T-helper 17 cell (primary cell): ENCODE data around the gene LRRC9. TPM values are rescaled to one million over a fixed set of nuclear protein-coding genes. Genes with fewer than 3 reads are reported as not detected.
A peak's percentile ranks its signal among the peaks of the same experiment; 100 is the strongest.
"Not testable (repeated sequence)": the region's sequence is repeated elsewhere in the genome, so short reads cannot be mapped to it uniquely, and the experiment has no call there.

Experiments
- ATAC-seq: fragments of 150-1000 bp; cut with Tn5 transposase; 2 replicates; pipeline ENCODE4 v1.10.0; 2021; ENCODE audit warnings: mild to moderate bottlenecking, moderate library complexity
- DNase-seq, 3 donors: peaks; one replicate each; pipeline versions ENCODE4 v3.0.0 to v3.0.0-alpha.2; 2020 to 2021
- H3K9me3 ChIP-seq: one replicate; pipeline ENCODE4 v1.7.0; 2013; ENCODE audit warnings: low read length, mild to moderate bottlenecking; ENCODE audit not compliant: control insufficient read depth, poor library complexity, severe bottlenecking
- H3K27ac Mint-ChIP-seq: one replicate; pipeline ENCODE4 v1.8.0; 2022; ENCODE audit warnings: mild to moderate bottlenecking, moderate library complexity, mixed read lengths
- H3K27me3 Mint-ChIP-seq: one replicate; pipeline ENCODE4 v1.8.0; 2022; ENCODE audit warnings: mixed read lengths
- H3K36me3 Mint-ChIP-seq: one replicate; pipeline ENCODE4 v1.8.0; 2022; ENCODE audit warnings: low read depth, mixed read lengths
- H3K4me1 Mint-ChIP-seq: one replicate; pipeline ENCODE4 v1.8.0; 2022; ENCODE audit warnings: mild to moderate bottlenecking, mixed read lengths
- H3K4me3 Mint-ChIP-seq: one replicate; pipeline ENCODE4 v1.8.0; 2022; ENCODE audit warnings: mild to moderate bottlenecking, moderate library complexity, mixed read lengths
- total RNA-seq, 4 donors: library from RNA in 2 of 4; stranded (reverse) in 2 of 4; gene quantifications; one replicate each; pipeline ENCODE4 v1.2.3 and lab custom pipeline; 2022 to 2026

LRRC9 gene
- total RNA-seq, 2 donors from 2014 or later: not detected

GRCh38 chr14:59964251-59965007 is 44.5 kb downstream of the LRRC9 start:
- H3K27me3 Mint-ChIP-seq: peaks cover 11% of the 10 kb centered on the region
- no peak for DNase-seq
- H3K9me3 ChIP-seq: no peaks in the 10 kb centered on the region
- peaks cover 3% of the 10 kb centered on the region for H3K36me3 Mint-ChIP-seq
- peak overlapping the region; percentile 97 for H3K4me3 Mint-ChIP-seq
- ATAC-seq: peak; percentile 13
- peaks cover 17% of the 10 kb centered on the region for H3K4me1 Mint-ChIP-seq
- peak overlapping the region; percentile 98 for H3K27ac Mint-ChIP-seq

DNA sequence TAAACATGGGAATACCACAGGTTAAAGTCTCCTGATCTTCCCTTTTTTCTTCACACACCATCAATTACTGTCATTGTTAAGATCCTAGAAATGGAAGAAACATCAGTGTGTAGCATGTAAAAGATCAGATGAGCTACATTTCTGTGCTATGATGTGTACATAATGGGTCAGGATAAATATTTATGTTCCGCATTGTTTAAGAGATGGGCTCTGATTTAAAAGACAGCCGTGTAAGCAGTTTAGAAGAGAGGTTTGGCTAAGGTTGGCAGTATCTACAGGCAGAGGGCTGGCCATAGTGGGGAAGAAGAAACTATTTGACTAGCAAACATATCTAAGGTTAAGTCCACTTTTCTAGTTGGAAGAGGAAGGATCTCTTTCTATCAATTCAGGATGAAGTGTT is 49.4 kb downstream of the LRRC9 start:
- H3K4me1 Mint-ChIP-seq: peaks cover 16% of the 10 kb centered on the region
- H3K9me3 ChIP-seq: no peaks in the 10 kb centered on the region
- no peak for DNase-seq
- H3K4me3 Mint-ChIP-seq: no peak overlapping the region
- peaks cover 7% of the 10 kb centered on the region for H3K36me3 Mint-ChIP-seq
- no peak overlapping the region for H3K27ac Mint-ChIP-seq
- H3K27me3 Mint-ChIP-seq: peaks cover 22% of the 10 kb centered on the region
- no peak for ATAC-seq

- ATAC-seq: no peak
Measured at GRCh38 chr14:59981564-59981963, 61.6 kb downstream of the LRRC9 start.

GRCh38 chr14:59983048-59983447 is 63.1 kb downstream of the LRRC9 start:
- H3K4me1 Mint-ChIP-seq: no peaks in the 10 kb centered on the region
- H3K27ac Mint-ChIP-seq: no peak overlapping the region
- H3K4me3 Mint-ChIP-seq: no peak overlapping the region
- DNase-seq (no peak), ATAC-seq (no peak)
- H3K36me3 Mint-ChIP-seq: no peaks in the 10 kb centered on the region
- no peaks in the 10 kb centered on the region for H3K9me3 ChIP-seq
- no peaks in the 10 kb centered on the region for H3K27me3 Mint-ChIP-seq

More at GRCh38 chr14:59981564-59981963, 61.6 kb downstream of the LRRC9 start:
- H3K36me3 Mint-ChIP-seq: no peaks in the 10 kb centered on the region
- H3K4me3 Mint-ChIP-seq: no peak overlapping the region
- no peaks in the 10 kb centered on the region for H3K27me3 Mint-ChIP-seq
- H3K4me1 Mint-ChIP-seq: no peaks in the 10 kb centered on the region
- H3K27ac Mint-ChIP-seq: no peak overlapping the region
- no peak for DNase-seq
- H3K9me3 ChIP-seq: no peaks in the 10 kb centered on the region

- Mint-ChIP-seq H3K4me3 (no peak overlapping the region), H3K36me3 (no peaks in the 10 kb centered on the region), H3K27ac (no peak overlapping the region), H3K27me3 (peaks cover 18% of the 10 kb centered on the region), H3K4me1 (no peaks in the 10 kb centered on the region)
- ATAC-seq: no peak
- no peak for DNase-seq
- no peaks in the 10 kb centered on the region for H3K9me3 ChIP-seq
Measured at GRCh38 chr14:59986556-59987059, 66.7 kb downstream of the LRRC9 start.

DNA sequence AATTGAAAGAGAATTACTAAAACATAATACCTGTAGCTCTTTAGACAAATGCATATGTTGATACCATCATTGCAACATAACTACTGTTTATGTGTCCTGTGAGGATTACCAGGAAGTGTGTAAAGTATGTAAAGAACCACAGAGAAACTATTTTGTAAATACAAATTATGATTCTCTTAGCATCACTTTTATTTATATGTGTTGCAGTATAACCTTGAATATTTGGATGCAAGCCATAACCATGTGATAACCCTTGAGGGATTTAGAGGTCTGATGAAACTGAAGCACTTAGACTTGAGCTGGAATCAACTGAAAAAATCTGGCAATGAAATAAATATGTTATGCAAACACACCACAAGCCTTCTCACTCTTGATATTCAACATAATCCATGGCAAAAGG is 77.5 kb downstream of the LRRC9 start:
- H3K9me3 ChIP-seq: no peaks in the 10 kb centered on the region
- H3K4me1 Mint-ChIP-seq: peaks cover 2% of the 10 kb centered on the region
- ATAC-seq (no peak), DNase-seq (no peak)
- no peak overlapping the region for H3K4me3 Mint-ChIP-seq
- H3K27me3 Mint-ChIP-seq: peaks cover under 1% of the 10 kb centered on the region
- no peak overlapping the region for H3K27ac Mint-ChIP-seq
- H3K36me3 Mint-ChIP-seq: peaks cover 3% of the 10 kb centered on the region

- Mint-ChIP-seq H3K4me1 (peaks cover 2% of the 10 kb centered on the region), H3K27me3 (no peaks in the 10 kb centered on the region), H3K27ac (no peak overlapping the region), H3K4me3 (no peak overlapping the region), H3K36me3 (peaks cover 2% of the 10 kb centered on the region)
- ATAC-seq: no peak
- DNase-seq: no peak
- no peaks in the 10 kb centered on the region for H3K9me3 ChIP-seq
Measured at GRCh38 chr14:59997966-59998365, 78.0 kb downstream of the LRRC9 start.

DNA sequence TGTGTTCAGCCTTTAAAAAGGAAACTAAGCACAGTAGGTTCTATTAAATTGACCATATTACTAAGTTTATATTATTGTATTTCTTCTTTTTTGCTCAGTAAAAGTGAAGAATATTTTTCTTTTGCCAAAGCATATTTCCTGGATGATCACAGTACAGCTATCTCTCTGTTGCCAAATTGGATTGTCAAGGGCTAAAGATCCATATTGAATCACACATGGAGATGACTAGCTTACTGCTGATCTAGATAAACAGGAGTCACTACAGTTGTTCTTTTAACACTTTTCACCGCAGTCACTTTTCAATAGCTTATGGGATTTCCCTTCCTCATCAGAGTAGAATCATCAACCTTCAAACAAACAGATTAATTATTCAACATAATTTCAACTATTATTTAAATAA is 78.6 kb downstream of the LRRC9 start:
- Mint-ChIP-seq H3K4me1 (peaks cover 2% of the 10 kb centered on the region), H3K27me3 (no peaks in the 10 kb centered on the region), H3K27ac (no peak overlapping the region), H3K36me3 (peaks cover 2% of the 10 kb centered on the region), H3K4me3 (no peak overlapping the region)
- DNase-seq: no peak
- ATAC-seq: no peak
- no peaks in the 10 kb centered on the region for H3K9me3 ChIP-seq

- H3K9me3 ChIP-seq: no peaks in the 10 kb centered on the region
- ATAC-seq (no peak), DNase-seq (no peak)
- Mint-ChIP-seq H3K27ac (no peak overlapping the region), H3K4me1 (no peaks in the 10 kb centered on the region), H3K27me3 (no peaks in the 10 kb centered on the region), H3K4me3 (no peak overlapping the region), H3K36me3 (peaks cover 2% of the 10 kb centered on the region)
Measured at GRCh38 chr14:60002819-60003492, 83.0 kb downstream of the LRRC9 start.

GRCh38 chr14:60003991-60004390 is 84.0 kb downstream of the LRRC9 start:
- no peaks in the 10 kb centered on the region for H3K27me3 Mint-ChIP-seq
- H3K36me3 Mint-ChIP-seq: peaks cover 2% of the 10 kb centered on the region
- ATAC-seq (no peak), DNase-seq (no peak)
- no peak overlapping the region for H3K4me3 Mint-ChIP-seq
- no peaks in the 10 kb centered on the region for H3K9me3 ChIP-seq
- no peaks in the 10 kb centered on the region for H3K4me1 Mint-ChIP-seq
- no peak overlapping the region for H3K27ac Mint-ChIP-seq

- DNase-seq: no peak
- ATAC-seq: no peak
- H3K27ac Mint-ChIP-seq: no peak overlapping the region
- no peak overlapping the region for H3K4me3 Mint-ChIP-seq
- no peaks in the 10 kb centered on the region for H3K4me1 Mint-ChIP-seq
- H3K27me3 Mint-ChIP-seq: no peaks in the 10 kb centered on the region
- H3K9me3 ChIP-seq: no peaks in the 10 kb centered on the region
- H3K36me3 Mint-ChIP-seq: no peaks in the 10 kb centered on the region
Measured at GRCh38 chr14:60008042-60008441, 88.1 kb downstream of the LRRC9 start.

DNA sequence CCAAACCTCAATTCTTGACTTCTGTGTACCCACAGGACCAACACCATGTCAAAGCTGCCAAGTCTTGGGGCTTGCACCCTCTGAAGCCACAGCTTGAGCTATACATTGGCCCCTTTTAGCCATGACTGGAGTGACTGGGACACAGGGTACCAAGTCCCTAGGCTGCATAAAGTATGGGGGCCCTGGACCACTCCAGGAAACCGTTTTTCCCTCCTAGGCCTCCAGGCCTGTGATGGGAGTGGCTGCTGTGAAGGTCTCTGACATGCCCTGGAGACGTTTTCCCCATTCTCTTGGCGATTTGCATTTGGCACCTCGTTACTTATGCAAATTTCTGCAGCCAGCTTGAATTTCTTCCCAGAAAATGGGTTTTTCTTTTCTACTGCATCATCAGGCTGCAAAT is 90.3 kb downstream of the LRRC9 start:
- not testable (repeated sequence) for ATAC-seq, H3K4me3 Mint-ChIP-seq, H3K9me3 ChIP-seq, DNase-seq, H3K27ac Mint-ChIP-seq, H3K36me3 Mint-ChIP-seq, H3K4me1 Mint-ChIP-seq, H3K27me3 Mint-ChIP-seq

DNA sequence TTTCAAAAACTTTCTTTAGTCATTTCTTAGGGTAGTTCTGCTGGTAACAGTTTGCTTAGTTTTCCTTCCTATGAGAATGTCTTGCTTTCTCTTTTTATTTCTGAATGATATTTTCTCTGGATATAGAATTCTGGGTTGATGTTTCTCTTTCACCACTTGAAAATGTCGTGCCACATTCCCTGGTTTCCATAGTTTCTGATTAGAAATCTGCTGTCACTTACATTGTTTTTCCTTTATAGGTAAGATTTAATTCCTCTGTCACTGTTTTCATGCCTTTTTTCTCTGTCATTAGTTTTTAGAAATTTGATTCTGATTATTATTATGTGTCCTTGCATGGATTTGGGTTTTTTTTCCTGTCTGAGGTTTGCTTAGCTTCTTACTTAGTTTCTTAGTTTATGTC is 94.5 kb downstream of the LRRC9 start:
- Mint-ChIP-seq H3K36me3 (no peaks in the 10 kb centered on the region), H3K27ac (no peak overlapping the region), H3K4me3 (no peak overlapping the region), H3K27me3 (peaks cover 9% of the 10 kb centered on the region), H3K4me1 (peaks cover 3% of the 10 kb centered on the region)
- DNase-seq (no peak), ATAC-seq (no peak)
- H3K9me3 ChIP-seq: no peaks in the 10 kb centered on the region

GRCh38 chr14:60021619-60022018 is 101.7 kb downstream of the LRRC9 start:
- no peak overlapping the region for H3K27ac Mint-ChIP-seq
- ATAC-seq: no peak
- H3K27me3 Mint-ChIP-seq: peaks cover 9% of the 10 kb centered on the region
- no peak overlapping the region for H3K4me3 Mint-ChIP-seq
- peaks cover 3% of the 10 kb centered on the region for H3K4me1 Mint-ChIP-seq
- no peaks in the 10 kb centered on the region for H3K9me3 ChIP-seq
- DNase-seq: no peak
- no peaks in the 10 kb centered on the region for H3K36me3 Mint-ChIP-seq
